HG03060 (cell line): ENCODE data around the gene C2CD4D.
"Not testable (repeated sequence)": the region's sequence is repeated elsewhere in the genome, so short reads cannot be mapped to it uniquely, and the experiment has no call there.

Experiments
- ATAC-seq: cut with Tn5 transposase; IDR thresholded peaks from one replicate; pipeline ENCODE4 v1.9.1; 2021; ENCODE audit warnings: low read depth, moderate number of reproducible peaks; ENCODE audit not compliant: unreplicated experiment

The C2CD4D gene

DNA sequence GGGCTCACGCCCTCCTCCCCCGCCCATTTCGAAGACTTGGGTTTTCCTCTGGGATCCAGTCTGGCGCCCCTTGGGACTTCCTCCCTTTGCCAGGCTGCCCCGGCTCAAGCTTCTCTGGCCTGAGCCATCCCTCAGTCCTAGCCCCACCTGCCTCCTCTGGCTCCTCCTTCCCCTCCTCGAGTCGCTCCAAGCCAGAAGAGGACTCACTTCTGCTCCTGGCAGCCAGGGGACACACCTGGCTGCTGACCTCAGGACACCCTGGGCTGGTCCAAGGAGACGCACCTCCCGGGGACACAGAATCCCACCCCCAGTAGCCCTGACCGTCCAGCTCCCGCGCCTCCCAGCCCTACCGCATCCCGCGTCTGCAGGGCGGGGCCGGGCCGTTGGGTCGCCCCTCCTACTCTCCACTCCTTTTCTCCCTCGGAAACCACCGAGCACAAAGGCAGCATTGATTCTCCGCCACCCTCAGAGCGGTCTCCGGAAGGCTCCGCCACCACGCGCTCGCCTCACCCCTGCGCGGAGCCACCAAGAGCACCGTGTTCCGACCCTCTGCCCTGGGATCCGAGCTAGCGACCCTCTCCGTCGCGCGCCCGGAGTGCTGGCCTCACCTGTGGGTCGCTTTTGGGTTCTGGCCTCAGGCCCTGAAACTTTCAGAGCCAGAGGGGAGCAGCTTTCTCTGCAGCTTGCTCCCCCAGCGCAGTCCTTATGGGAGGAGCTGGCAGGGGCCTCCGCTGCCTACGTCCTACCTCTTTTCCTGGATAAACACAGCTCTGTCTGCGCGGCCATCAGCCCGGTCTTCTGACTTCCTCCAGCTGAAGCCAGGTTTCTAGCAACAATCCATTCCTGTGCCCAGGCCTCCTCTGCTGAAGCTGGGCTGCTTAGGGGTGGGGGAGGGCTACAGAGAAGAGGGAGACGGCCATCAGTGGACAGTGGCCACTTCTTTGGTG lies at the start of gene C2CD4D:
C2CD4D (minus strand) TSS at position 364 of the 947 bp plus-strand sequence. CDS start 831 bp downstream, outside the sequence.
- ATAC-seq = no peak

DNA sequence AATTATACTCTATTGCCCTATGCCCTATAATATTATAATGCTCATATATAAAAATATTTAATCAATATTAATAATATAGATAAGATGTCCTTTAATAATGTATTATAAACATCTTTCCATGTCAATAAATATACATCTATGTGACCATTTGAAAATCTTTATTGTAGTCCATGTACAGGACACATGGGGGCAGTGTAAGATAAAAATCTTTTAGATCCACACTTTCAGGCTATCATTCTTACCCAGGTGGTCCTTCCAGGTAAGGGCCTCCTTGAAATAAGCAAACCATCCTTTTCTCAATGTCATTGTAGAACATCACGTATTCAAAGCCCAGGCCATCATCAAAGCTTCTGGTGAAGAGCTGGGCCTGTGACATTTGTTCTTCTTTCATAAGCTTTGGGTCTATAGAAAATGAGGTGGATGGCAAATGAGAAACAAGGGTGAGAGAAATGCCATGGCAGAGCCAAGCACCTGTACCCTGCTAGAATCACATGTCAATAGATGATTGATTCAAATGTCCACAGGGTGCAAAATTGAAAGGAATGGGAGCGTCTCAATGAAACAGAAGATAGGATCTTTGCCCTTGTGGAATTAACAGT lies 49.5 kb upstream of the C2CD4D start:
- ATAC-seq = no peak

DNA sequence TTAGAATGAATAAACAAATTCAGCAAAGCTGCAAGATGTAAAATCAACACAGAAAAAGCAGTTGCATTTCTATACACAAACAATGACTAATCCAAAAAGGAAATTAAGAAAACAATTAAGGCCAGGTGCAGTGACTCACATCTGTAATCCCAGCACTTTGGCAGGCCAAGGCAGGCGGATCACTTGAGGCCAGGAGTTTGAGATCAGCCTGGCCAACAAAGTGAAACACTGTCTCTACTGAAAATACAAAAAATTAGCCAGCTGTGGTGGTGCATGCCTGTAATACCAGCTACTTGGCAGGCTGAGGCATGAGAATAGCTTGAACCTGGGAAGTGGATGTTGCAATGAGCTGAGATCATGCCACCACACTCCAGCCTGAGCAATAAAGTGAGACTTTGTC lies 47.4 kb upstream of the C2CD4D start:
- no peak for ATAC-seq

DNA sequence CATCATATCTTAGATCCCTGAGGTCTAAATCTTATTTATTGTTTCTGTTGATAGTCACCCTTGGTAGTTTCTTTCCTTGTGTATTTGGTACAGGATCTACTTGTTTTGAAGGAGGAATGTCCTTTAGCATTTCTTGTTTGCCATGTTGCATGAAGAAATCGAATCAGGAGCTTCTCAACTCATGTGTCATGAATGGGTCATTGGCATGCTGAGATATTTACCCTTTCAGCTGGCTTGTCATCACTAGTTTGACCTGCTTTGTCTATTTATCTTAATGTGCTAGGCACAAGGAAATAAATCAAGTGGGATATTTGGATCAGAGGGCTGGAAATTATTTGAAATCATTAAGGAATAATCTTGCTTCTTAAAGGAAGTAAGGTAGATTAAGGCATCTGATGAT lies 45.9 kb upstream of the C2CD4D start:
- no peak for ATAC-seq

DNA sequence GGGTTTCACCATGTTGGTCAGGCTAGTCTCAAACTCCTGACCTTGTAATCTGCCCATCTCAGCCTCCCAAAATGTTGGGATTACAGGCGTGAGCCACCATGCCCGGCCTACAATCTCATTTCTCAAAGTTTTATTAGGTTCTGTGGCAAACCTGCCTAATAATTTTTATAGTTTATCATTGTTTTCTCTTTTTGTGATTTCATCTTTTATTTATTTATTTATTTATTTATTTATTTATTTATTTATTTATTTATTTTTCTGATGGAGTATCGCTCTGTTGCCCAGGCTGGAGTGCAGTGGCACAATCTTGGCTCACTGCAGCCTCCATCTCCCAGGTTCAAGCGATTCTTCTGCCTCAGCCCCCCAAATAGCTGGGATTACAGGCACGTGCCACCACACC lies 45.3 kb upstream of the C2CD4D start:
- ATAC-seq = not testable (repeated sequence)

DNA sequence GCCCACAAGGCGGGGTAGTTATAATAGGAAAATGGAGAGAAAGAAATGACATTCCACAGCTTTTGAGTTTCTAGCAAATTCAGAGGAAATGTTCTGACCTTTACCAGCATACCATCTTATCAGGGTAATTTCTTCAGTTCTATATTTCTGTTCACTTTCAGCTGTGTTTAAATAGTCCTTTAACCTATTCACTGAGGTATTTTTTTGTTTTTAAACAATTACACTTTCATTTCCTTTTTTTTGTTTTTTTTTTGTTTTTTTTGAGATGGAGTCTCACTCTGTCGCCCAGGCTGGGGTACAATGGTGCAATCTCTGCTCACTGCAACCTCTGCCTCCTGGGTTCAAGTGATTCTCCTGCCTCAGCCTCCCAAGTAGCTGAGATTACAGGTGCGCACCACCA lies 44.8 kb upstream of the C2CD4D start:
- ATAC-seq = not testable (repeated sequence)

DNA sequence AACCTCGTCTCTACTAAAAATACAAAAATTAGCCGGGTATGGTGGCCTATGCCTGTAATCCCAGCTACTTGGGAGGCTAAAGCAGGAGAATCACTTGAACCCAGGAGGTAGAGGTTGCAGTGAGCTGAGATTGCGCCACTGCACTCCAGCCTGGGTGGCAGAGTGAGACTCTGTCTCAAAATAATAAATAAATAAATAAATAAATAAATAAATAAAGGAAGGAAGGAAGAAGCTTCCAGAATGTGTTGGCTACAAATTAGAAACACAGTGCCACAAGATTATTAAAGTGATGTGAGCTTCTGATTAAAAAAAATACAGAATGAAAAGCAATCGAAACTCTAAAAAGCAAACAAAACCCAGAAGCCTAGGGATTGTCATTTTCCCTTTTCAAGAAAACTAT lies 44.3 kb upstream of the C2CD4D start:
- ATAC-seq = not testable (repeated sequence)

DNA sequence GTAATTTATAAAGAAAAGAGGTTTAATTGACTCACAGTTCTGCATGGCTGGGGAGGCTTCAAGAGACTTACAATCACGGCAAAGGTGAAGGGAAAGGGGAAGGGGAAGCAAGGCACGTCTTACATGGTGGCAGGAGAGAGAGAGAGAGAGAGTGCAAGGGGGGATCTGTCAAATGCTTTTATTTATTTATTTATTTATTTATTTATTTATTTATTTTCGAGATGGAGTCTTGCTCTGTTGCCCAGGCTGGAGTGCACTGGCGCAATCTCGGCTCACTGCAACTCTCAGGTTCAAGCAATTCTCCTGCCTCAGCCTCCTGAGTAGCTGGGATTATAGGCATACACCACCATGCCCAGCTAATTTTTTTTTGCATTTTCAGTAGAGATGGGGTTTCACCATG lies 43.3 kb upstream of the C2CD4D start:
- not testable (repeated sequence) for ATAC-seq

DNA sequence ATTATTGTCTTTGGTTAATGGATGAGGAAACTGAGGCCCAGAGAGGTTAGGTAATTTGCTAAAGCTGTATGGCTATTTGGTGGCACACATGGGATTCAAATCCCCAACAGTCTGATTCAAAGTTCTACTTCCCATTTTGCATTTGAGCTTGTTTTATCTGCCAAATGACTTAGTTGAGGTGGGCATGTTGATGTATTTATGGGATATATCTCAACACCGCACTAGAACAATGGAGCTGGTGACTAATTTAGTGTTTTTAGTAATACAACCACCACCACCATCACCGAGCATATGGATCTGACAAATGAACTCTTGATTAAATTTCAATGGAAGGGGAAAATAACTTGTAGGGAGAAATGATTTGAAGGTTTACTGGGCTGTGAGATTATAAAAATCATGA lies 42.8 kb upstream of the C2CD4D start:
- no peak for ATAC-seq

DNA sequence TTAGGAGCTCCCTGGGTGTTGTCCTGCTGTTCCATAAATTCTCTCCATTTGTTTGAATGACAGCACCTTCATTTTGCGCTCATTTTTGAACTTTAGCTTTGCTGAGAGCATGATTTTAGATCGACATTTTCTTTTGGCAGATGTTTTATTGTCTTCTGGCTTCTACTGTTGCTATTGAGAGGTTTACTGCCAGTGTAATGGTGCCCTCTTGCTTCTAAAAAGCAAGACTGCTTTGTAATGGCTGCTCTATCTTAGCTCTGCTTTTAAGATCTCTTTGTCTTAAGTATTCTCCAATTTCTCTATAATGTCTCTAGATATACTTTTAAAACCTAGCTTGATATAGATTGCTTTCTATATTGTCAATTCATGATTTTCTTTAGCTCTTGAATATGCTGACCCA lies 41.9 kb upstream of the C2CD4D start:
- no peak for ATAC-seq

DNA sequence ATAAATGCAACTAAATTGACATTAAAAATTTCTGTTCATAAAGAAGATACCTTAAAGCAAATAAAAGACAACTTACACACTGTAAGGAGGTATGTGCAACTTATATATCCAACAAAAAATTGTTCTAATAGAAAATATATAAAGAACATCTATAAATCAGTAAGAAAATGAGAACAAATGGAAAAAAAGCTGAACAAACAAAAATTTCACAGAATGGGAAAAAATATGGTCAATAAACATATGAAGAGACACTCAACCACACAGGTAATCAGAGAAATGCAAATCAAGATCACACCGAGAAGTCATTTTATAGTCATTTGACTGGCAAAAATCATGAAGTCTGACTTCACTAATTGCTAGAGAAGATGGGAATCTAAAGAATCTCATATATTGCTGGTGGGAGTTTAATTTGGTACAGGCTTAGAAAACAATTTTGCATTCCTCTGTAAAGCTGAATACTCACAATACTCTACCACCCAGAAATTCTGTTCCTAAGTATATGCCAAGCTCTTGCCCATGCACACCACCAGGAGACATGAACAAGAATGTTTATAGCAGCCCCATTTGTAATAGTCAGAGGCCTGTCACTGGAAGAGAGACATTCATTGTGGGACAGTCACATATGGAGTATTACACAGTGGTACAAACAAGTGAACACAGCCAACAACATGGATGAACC lies 35.9 kb upstream of the C2CD4D start:
- no peak for ATAC-seq

DNA sequence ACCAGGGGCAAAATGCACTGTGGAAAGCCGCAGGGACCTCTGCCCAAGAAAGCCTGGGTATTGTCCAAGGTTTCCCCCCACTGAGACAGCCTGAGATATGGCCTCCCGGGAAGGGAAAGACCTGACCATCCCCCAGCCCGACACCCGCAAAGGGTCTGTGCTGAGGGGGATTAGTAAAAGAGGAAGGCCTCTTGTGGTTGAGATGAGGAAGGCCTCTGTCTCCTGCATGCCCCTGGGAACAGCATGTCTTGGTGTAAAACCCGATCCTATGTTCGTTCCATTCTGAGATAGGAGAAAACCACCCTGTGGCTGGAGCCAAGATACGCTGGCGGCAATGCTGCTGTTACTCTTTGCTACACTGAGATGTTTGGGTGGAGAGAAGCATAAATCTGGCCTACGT lies 33.2 kb upstream of the C2CD4D start:
- ATAC-seq = not testable (repeated sequence)

DNA sequence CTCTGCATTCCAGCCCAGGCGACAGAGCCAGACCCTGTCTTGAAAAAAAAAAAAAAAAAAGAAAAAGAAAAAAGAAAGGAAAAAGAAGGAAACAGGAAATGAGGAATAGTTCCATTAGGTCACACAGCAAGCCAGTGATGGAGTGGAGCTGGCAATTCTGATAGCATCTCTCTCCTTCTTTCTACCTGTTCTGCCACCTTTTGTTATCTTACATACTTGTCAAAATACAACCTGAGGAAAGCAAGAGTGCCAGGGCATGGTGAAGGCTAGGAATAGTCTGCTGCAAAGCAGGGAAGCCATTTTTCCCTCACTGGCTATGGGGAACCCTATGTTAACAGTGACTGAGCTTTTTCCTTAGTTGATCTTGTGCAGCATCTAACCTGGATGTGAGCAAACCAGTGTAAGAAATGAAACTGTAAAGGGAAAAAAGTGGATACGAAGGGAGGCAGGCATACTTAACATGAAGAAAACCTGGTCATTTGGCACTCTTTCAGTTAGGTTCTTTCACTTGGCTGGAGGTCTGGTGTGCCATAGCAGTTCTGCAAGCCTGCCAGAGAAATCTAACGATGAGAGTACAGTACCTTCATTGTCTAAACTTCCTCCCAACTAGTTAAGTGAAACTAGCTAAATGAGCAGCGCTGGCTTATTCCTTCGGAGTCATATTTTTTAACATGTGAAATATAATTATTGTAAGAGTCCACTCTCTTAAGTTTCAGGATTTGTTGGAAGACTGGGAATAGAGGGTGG lies 31.8 kb upstream of the C2CD4D start:
- no peak for ATAC-seq

DNA sequence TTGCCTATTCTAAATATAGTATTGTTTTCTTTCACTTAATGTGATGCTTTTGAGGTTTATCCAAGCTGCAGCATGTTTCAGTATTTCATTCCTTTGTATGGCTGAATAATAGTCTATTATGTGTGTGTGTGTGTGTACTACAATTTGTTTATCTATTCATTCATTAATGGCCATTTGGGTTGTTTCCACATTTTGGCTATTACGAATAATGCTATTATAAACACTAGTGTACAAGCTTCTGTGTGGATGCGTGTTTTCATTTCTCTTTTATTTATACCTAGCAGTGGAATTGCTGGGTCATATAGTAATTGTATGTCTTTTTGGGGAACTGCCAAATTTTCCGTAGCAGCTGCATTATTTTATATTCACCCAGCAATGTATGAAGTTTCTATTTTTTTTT lies 28.9 kb upstream of the C2CD4D start:
- no peak for ATAC-seq

DNA sequence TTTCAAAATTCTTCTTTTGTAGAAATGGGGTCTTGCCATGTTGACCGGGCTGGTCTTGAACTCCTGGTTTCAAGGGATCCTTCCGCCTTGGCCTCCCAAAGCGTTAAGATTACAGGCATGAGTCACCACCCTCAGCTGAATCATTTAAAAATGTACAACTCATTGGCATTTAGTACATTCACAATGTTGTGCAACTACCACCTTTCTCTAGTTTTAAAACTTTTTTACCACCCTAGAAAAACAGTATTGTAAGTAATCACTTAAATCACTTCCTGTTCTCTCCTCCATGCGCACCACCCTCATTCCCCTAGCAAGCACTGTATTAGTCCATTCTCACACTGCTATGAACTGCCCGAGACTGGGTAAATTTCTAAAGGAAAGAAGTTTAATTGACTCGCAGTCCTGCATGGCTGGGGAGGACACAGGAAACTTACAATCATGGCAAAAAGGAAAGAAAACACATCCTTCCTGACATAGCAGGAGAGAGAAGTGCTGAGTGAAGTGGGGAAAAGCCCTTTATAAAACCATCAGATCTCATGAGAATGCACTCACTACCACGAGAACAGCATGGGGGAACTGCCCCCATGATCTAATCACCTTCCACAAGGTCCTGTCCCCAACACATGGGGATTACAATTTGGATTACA lies 28.3 kb upstream of the C2CD4D start:
- no peak for ATAC-seq

DNA sequence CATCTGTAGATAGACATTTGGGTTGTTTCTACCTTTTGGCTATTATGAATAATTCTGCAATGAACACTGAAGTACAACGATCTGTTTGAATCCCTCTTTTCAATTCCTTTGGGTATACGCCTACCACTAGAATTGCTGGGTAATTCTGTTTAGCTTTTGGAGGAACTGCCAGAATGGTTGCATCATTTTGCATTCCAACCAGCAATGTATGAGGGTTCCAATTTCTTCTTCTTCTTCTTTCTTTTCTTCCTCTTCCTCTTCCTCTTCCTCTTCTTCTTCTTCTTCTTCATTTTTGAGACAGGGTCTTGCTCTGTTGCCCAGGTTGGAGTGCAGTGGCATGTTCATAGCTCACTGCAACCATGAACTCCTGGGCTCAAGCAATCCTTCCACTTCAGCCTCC lies 27.7 kb upstream of the C2CD4D start:
- no peak for ATAC-seq

DNA sequence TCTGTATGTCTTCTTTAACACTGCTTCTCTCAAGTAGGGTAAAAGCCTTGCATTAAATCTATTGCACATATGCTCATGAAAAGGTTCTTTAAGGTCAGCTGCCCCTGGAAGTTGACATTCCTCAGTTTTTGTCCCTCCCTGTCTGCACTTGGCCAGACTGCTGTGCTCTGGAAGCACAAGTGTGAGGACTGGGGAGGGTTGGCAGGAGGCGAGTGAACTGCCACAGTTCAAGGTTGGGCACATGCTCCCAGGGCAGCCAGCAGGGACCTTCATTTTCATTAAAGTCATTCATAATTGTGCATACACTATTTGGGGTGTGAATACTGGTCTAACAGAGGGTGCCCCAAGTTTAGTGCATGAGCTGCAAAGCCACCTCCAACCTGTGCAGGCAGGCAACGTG lies 24.8 kb upstream of the C2CD4D start:
- ATAC-seq = no peak

DNA sequence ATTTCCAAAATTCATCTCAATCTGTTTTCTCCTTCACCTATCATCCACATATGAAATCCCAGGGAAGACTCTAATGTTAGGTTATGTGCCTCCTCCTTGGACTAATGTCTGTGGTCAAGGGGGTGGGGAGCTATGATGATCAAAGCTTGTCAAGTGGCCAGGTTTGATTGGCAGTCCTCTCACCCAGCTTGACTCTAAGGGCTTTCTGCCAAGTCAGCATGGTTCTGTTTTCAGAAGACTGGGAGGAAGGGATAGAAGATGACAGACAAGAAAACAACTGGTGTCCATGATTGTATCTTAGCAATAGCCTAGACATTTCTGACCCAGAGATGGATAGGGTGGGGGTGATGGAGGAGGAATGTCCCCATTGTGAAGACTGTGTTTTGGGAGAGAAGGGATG lies 23.0 kb upstream of the C2CD4D start:
- no peak for ATAC-seq

DNA sequence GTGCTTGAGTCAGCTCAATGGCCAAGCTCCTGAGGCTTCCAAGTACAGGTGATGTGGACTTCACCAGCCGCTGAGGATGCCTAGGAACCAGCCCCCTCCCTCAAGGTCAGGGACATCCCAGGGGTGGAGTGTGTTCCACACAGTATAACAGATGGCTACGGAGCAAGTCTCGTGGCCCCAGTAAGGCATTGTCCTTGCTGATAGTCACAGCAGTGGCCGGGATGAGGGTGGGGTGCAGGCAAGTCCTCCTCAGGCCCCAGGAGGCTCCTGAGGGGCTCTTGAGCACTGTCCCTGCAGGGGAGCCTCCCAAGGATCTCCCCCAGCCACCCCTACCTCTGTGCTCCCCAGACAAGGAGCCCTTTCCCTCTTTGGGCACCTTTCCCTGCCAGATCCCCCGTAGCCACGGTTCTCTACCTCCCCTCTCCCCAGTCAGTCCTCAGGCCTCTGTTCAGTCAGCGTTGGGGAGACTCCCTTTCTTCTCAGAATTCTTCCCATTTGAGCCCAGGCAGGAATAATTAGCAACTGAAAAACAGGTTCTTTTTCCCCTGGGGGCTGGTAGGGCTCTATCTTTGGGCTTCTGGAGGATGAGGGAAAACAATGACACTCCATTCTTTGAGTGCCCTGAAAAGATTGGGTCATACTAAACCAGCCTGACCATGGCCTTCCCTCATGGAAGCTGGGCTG lies 21.0 kb upstream of the C2CD4D start:
- ATAC-seq = no peak

DNA sequence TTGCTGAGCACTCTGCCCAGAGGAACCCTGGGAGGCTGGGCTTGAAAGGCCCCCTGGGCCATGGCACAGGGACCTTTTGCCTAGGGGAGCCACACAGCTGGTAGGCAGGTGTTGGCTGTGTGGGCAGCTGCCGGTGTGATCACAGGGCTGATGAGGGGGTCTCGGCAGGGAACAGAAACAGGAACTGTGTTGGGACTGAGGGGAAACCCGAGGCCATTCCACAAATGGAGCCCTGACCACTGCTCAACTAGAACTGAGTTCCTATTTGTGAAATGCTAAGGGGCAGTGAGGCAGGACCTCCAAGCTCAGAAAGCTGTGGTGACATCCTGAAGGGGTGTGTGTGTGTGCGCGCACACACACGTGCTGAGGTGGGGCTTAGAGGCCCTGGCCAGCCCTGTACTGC lies 20.3 kb upstream of the C2CD4D start:
- no peak for ATAC-seq
